Measurements from ENCODE around the gene AKR1C3.

DNA sequence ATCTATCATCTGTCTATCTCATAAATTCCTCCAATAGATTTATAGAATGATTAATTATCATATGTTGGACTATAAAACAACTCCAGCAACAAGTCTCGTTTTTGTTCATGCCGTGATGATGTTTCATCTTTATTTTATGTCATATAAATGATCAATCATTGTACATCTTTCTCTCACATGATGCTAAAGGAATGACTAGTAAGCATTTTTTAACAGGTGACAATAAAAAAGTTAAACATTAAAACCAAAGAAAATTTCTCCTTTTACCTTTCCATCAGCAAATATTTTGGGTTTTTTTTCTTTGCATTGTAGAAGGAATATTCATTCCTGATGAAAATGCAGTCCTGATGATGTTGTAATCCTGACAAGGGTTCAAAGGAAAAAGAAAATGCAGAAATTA, 41.4 kb downstream of the AKR1C3 start:
- TF ChIP-seq, protein P1, sequence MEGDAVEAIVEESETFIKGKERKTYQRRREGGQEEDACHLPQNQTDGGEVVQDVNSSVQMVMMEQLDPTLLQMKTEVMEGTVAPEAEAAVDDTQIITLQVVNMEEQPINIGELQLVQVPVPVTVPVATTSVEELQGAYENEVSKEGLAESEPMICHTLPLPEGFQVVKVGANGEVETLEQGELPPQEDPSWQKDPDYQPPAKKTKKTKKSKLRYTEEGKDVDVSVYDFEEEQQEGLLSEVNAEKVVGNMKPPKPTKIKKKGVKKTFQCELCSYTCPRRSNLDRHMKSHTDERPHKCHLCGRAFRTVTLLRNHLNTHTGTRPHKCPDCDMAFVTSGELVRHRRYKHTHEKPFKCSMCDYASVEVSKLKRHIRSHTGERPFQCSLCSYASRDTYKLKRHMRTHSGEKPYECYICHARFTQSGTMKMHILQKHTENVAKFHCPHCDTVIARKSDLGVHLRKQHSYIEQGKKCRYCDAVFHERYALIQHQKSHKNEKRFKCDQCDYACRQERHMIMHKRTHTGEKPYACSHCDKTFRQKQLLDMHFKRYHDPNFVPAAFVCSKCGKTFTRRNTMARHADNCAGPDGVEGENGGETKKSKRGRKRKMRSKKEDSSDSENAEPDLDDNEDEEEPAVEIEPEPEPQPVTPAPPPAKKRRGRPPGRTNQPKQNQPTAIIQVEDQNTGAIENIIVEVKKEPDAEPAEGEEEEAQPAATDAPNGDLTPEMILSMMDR (IDR thresholded peaks at IDR 0.05): no peak
- no peak for TF ChIP-seq POLR2A (IDR thresholded peaks at IDR 0.05)

All from prostate gland (tissue), 2 donors.